GM04504 (cell line): Measurements from ENCODE around the gene LRRC8C.
A peak's percentile ranks its signal among the peaks of the same experiment; 100 is the strongest.

ENCODE experiments used
- DNase-seq: peaks from one replicate; pipeline ENCODE4 v3.0.0-alpha.2; 2012; ENCODE audit warnings: low read depth

Gene LRRC8C

GRCh38 chr1:89733748-89734147 is 100.8 kb downstream of the LRRC8C start:
- no peak for DNase-seq

GRCh38 chr1:89734442-89734841 is 101.5 kb downstream of the LRRC8C start:
- DNase-seq = no peak

GRCh38 chr1:89735479-89735878 is 102.6 kb downstream of the LRRC8C start:
- no peak for DNase-seq

GRCh38 chr1:89736937-89737733 is 104.2 kb downstream of the LRRC8C start:
- no peak for DNase-seq

- no peak for DNase-seq
Observed at GRCh38 chr1:89737985-89738510, 105.1 kb downstream of the LRRC8C start.

GRCh38 chr1:89739013-89739843 is 106.3 kb downstream of the LRRC8C start:
- no peak for DNase-seq

- no peak for DNase-seq
Observed at GRCh38 chr1:89739844-89740216, 106.9 kb downstream of the LRRC8C start.

GRCh38 chr1:89743788-89744187 is 110.9 kb downstream of the LRRC8C start:
- no peak for DNase-seq

GRCh38 chr1:89746424-89747149 is 113.7 kb downstream of the LRRC8C start:
- DNase-seq = no peak

- no peak for DNase-seq
Observed at GRCh38 chr1:89753761-89754160, 120.8 kb downstream of the LRRC8C start.

- DNase-seq = no peak
Observed at GRCh38 chr1:89754518-89754917, 121.6 kb downstream of the LRRC8C start.

GRCh38 chr1:89755591-89755990 is 122.7 kb downstream of the LRRC8C start:
- DNase-seq = no peak

- DNase-seq = no peak
Observed at GRCh38 chr1:89757532-89757931, 124.6 kb downstream of the LRRC8C start.

GRCh38 chr1:89758156-89758555 is 125.2 kb downstream of the LRRC8C start:
- no peak for DNase-seq

GRCh38 chr1:89759036-89759435 is 126.1 kb downstream of the LRRC8C start:
- no peak for DNase-seq

GRCh38 chr1:89760496-89760895 is 127.6 kb downstream of the LRRC8C start:
- DNase-seq = no peak

- no peak for DNase-seq
Observed at GRCh38 chr1:89761338-89761737, 128.4 kb downstream of the LRRC8C start.

GRCh38 chr1:89761901-89762300 is 129.0 kb downstream of the LRRC8C start:
- no peak for DNase-seq

- DNase-seq = no peak
Observed at GRCh38 chr1:89762386-89762778, 129.5 kb downstream of the LRRC8C start.

GRCh38 chr1:89762779-89763648 is 130.1 kb downstream of the LRRC8C start:
- DNase-seq = peak; percentile 48

- no peak for DNase-seq
Observed at GRCh38 chr1:89763649-89763986, 130.7 kb downstream of the LRRC8C start.

GRCh38 chr1:89765774-89766173 is 132.9 kb downstream of the LRRC8C start:
- no peak for DNase-seq
